GM19043 (cell line): ENCODE results near the gene GLS.
"Not testable (repeated sequence)": the region's sequence is repeated elsewhere in the genome, so short reads cannot be mapped to it uniquely, and the experiment has no call there.

Source experiments
- ATAC-seq: cut with Tn5 transposase; IDR thresholded peaks from one replicate; pipeline ENCODE4 v1.9.1; 2021; ENCODE audit warnings: low read depth; ENCODE audit not compliant: unreplicated experiment

The GLS gene

DNA sequence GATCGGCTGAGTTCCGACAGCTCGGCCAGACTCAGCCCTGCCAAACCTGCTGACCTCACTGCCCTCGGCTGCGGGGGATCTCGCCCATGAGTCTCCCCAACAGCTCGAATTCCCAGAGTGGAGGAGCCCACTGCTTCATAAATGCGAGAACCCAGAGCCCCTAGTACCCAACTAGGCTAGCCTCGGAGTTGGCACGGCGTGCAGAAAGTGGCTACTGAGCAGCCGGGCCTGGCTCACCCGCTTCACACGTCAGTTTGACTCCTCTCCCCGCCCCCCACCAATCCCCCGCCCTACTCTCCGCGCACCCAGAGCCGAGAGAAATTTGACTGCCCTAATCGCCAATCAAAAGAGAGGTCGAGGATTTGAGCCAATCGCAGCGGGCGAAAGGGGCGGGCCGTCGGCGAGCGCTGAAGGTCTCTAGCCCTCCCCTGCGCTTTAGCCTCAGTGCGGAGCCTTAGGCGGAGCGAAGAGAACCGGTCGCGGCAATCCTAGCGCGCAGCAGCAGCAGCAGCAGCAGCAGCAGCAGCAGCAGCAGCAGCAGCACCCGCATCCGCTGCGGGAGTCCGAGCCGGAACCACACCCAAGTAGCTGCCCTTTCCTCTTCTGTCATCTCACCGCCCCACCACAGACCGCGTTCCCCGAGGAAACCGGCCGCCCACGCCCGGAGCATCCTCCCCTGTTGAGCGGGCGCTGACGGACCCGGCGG, at the start of gene GLS:
Gene GLS (plus strand): TSS at position 444 of the 706 bp plus-strand sequence. CDS start 264 bp downstream, outside the sequence.
- peak; percentile 63 for ATAC-seq

GRCh38 chr2:190831941-190832340, 48.7 kb upstream of the GLS start:
- ATAC-seq = no peak

DNA sequence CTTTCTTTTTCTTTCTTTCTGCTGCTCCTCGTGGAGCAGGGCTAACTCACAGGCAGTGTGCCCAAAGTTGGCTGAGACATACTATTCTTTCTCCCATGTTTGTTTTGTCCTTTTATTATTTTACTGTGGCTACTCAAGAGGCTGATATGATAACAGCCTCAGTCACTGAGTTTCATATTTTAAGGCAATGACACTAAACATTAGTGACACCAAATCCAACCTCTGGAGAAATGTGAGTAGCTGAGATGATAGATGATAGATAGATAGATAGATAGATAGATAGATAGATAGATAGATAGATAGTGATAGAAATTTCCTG, 45.8 kb upstream of the GLS start:
- no peak for ATAC-seq

GRCh38 chr2:190835303-190835930, 45.2 kb upstream of the GLS start:
- no peak for ATAC-seq

- no peak for ATAC-seq
These were observed 43.9 kb upstream of the GLS start for GRCh38 chr2:190836767-190837166.

GRCh38 chr2:190837420-190837819, 43.2 kb upstream of the GLS start:
- ATAC-seq = no peak

DNA sequence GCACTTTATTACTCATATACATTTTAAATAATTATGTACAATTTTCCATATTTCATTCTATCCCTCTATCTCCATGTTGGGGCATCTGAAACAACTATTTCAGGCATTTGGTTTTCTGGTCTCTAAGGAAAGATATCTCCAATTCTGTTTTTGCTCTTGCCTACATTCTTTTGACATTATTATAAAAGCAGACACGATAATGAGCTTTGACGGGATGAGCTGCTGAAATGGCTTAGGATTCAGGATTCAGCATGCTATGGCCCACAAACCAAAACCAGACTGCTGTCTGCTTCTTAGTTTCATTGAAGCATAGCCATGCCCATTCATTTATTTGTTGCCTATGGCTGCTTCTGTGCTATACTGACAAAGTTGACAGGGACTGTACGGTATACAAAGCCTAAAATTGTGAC, 42.7 kb upstream of the GLS start:
- ATAC-seq = no peak

DNA sequence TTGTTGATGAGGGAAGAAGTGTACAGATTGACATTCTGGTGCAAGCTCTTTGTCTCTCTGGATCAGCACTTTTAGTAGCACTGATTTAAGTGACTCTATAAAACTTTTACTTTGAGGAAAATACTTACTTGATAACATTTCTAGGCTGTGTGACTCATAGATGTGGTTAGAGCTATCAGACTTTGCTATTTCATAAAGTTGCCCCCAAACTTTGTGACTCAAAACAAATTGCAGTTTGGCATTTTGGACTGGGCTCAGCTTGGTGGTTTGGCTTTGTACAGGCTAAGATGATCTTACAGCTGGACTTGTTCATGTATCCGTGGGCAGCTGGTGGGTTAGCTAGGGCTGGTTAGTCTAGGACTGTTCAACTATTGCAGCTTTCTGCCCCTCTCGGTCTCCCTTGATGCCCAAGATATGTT, 42.1 kb upstream of the GLS start:
- ATAC-seq = no peak

DNA sequence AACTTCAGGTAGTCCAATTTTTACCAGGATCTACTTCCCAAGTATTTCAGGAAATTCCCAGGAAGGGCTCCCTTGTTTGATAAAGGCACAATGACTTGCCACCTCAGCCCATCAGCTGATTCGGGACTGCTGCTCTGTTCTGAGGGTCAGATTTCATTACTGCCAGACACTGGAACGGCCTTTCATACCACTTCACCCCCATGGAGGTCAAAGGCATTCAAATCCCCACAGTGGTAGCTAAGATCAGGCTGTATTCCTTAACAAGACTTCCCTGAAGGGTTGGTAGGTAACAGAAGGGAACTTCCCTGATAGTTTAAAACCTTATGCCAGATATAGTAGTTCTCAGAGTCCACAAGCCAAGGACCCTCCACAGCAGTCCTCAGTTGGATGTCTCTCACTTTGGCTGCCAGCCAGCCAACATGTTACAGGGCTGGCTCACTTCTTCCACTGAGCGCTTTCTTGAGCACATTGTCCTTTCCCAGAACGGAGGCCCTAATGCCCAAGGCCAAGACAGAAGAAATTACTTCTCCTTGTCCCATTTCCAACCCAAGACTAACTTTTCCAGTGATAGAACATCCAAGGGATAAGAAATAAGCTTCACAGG, 40.0 kb upstream of the GLS start:
- no peak for ATAC-seq

- ATAC-seq = no peak
These were observed 38.7 kb upstream of the GLS start for GRCh38 chr2:190841707-190842505.

DNA sequence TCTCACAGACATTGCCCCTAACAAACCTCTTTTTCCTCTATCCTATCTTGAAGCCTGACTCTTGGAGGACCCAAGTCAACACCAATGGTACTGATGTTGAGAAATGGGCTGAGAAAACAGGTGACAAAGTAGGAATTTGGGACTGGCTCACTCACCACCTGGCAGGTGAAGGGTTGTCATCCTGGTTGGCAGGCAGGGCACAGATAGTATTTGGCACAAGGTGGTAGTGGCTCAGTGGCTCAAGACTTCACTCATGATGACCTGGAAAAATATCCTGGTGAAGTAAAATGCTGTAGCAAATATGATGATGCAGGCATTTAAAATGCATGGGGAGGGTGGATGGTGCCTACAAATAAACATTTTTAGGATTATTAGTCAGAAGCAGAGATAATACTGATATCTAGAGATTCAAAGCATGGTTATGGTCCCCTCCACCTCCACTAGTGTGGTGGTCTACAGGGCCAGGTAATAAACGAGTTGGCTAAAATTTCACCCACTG, 38.0 kb upstream of the GLS start:
- ATAC-seq = no peak

- peak; percentile 84 for ATAC-seq
These were observed 36.5 kb upstream of the GLS start for GRCh38 chr2:190843890-190844699.

GRCh38 chr2:190844700-190845401, 35.8 kb upstream of the GLS start:
- ATAC-seq = no peak

- no peak for ATAC-seq
These were observed 33.9 kb upstream of the GLS start for GRCh38 chr2:190846746-190847145.

DNA sequence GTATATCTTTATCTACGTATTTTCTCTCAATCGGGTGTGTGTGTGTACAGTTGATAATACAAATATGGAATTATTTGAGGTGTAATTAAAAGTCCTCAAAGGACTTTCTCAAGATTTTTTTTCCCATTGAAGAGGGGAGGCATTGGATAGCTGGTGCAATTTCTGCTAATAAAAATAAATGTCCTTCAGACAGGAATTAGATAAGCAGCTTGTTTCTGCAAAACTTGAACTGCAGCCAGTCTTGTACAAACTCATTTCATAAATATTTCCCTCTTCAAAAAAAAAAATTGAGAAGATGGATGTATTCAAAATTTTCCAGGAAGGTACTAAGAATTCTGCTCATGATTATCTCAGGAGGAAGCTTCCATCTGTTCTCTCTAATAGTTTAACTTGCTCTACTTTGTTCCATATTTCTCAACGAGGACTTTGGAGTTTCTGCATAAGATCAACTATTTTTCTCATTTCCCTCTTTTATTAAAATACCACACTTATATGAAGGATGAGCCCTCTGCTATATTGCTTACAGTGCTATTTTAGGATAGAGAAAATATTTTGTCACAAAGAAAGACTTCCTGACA, 33.0 kb upstream of the GLS start:
- no peak for ATAC-seq

DNA sequence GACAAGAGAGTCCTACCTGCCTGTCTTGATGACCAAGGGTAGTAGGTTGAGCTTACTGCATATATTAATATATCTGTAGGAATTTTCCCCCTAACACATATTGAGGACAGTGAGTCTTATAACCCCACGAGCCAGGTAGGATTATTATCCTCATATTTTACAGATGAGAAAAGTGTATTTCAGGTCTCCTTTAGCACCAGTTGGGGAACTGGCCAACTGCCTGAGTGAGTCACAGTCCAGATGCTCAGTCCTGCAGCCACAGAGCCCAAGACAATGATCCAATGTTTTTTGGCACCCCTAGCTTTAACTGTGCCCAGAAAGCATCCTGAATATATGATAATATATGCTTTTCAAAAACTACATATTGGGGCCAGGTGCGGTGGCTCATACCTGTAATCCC, 30.8 kb upstream of the GLS start:
- no peak for ATAC-seq

GRCh38 chr2:190853022-190853421, 27.6 kb upstream of the GLS start:
- ATAC-seq = not testable (repeated sequence)

DNA sequence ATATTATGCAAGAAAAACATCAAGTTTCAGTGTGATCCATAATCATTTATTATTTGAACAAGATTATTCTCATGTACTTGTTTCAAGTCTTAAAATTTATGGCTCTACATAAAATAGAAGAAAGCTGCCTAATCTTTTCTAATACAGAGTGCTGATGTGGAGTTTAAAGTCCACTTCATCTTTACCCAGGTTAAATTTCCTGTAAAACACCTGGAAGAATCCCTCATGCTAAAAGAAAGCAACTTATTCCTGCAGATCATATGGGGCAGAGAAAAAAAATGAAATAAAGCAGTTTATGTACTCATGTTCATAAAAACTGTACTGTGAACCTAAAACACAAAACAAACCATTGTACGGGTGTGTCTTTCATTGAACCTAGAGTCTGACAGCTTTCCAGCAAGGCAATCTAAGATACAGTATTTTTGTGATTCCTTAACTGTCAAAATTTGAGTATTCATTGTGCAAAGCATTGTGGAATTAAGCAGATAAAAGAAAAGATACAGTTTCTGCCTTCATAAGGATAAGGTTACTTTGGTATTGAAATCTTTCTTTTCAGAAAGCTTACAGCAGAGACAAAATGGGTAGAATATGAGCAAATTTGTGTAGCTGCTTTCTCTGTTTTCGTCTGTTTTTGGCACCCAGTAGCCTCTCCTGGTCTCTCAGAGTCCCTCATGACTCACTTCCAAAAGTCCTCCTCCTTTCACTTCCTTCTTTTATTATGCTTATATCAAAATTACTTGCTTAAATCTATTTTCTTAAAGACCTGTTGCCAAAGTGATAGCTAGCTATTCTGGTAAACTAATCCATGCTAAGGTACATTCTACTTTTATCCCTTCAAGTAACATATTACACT, 26.9 kb upstream of the GLS start:
- no peak for ATAC-seq
